ENCODE results near the gene SCG2. TPM values are rescaled to one million over a fixed set of nuclear protein-coding genes. Genes with fewer than 3 reads are reported as not detected.

SCG2 gene
- total RNA-seq, 2 donors from 2014 or later: 0.56 to 4.9 TPM

GRCh38 chr2:223570784-223571183 is 31.4 kb downstream of the SCG2 start:
- DNase-seq (ENCODE audit: low spot score) (no peak), ATAC-seq (ENCODE audit: insufficient number of reproducible peaks, low FRiP score, low read depth) (no peak)
- Histone ChIP-seq H3K4me3 (no peak overlapping the region), H3K36me3 (peaks cover 2% of the 10 kb centered on the region), H3K27ac (no peak overlapping the region), H3K9me3 (no peaks in the 10 kb centered on the region), H3K27me3 (replicated peaks; ENCODE audit: insufficient read depth) (no peaks in the 10 kb centered on the region), H3K4me1 (ENCODE audit: control insufficient read depth in 1 of 2, low read depth in 2 of 2) (no peaks in the 10 kb centered on the region)
- no peak for TF ChIP-seq CTCF (IDR thresholded peaks at IDR 0.05)

GRCh38 chr2:223566396-223566795 is 35.8 kb downstream of the SCG2 start:
- no peak overlapping the region for H3K27ac ChIP-seq
- ATAC-seq (ENCODE audit: insufficient number of reproducible peaks, low FRiP score, low read depth) (no peak), DNase-seq (ENCODE audit: low spot score) (no peak)
- no peak for TF ChIP-seq CTCF (IDR thresholded peaks at IDR 0.05)
- H3K4me1 ChIP-seq (ENCODE audit: control insufficient read depth in 1 of 2, low read depth in 2 of 2): no peaks in the 10 kb centered on the region
- no peaks in the 10 kb centered on the region for H3K27me3 ChIP-seq (replicated peaks; ENCODE audit: insufficient read depth)
- peaks cover 2% of the 10 kb centered on the region for H3K36me3 ChIP-seq
- H3K9me3 ChIP-seq: no peaks in the 10 kb centered on the region
- H3K4me3 ChIP-seq: no peak overlapping the region

GRCh38 chr2:223563462-223563861 is 38.7 kb downstream of the SCG2 start:
- TF ChIP-seq CTCF (IDR thresholded peaks at IDR 0.05): no peak

DNA sequence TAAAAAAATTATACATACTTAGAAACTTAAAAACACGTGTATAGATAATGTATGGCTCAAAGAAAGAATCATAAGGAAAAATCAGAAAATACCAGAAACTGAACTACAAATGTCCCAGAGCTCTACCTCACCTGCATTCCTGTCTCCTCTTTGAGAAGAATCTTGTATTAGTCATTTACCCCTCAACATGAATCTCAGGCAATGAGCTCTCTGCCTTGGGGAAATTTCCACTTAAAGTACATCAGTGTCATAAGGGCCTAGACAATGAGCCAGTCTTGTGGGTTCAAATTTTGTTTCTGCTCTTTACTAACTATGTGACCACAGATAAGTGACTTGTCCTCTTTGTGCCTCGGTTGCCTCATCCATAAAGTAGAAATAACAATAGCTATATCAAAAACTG is 40.1 kb downstream of the SCG2 start:
- Histone ChIP-seq H3K27ac (no peak overlapping the region), H3K36me3 (no peaks in the 10 kb centered on the region), H3K9me3 (no peaks in the 10 kb centered on the region), H3K27me3 (replicated peaks; ENCODE audit: insufficient read depth) (no peaks in the 10 kb centered on the region), H3K4me1 (ENCODE audit: control insufficient read depth in 1 of 2, low read depth in 2 of 2) (no peaks in the 10 kb centered on the region), H3K4me3 (no peak overlapping the region)
- no peak for ATAC-seq (ENCODE audit: insufficient number of reproducible peaks, low FRiP score, low read depth)
- DNase-seq (ENCODE audit: low spot score): no peak
- no peak for TF ChIP-seq CTCF (IDR thresholded peaks at IDR 0.05)

More at GRCh38 chr2:223563462-223563861, 38.7 kb downstream of the SCG2 start:
- no peak for DNase-seq (ENCODE audit: low spot score)
- H3K4me3 ChIP-seq: no peak overlapping the region
- no peaks in the 10 kb centered on the region for H3K4me1 ChIP-seq (ENCODE audit: control insufficient read depth in 1 of 2, low read depth in 2 of 2)
- no peak for ATAC-seq (ENCODE audit: insufficient number of reproducible peaks, low FRiP score, low read depth)
- no peaks in the 10 kb centered on the region for H3K9me3 ChIP-seq
- H3K27me3 ChIP-seq (replicated peaks; ENCODE audit: insufficient read depth): no peaks in the 10 kb centered on the region
- no peaks in the 10 kb centered on the region for H3K36me3 ChIP-seq
- no peak overlapping the region for H3K27ac ChIP-seq

DNA sequence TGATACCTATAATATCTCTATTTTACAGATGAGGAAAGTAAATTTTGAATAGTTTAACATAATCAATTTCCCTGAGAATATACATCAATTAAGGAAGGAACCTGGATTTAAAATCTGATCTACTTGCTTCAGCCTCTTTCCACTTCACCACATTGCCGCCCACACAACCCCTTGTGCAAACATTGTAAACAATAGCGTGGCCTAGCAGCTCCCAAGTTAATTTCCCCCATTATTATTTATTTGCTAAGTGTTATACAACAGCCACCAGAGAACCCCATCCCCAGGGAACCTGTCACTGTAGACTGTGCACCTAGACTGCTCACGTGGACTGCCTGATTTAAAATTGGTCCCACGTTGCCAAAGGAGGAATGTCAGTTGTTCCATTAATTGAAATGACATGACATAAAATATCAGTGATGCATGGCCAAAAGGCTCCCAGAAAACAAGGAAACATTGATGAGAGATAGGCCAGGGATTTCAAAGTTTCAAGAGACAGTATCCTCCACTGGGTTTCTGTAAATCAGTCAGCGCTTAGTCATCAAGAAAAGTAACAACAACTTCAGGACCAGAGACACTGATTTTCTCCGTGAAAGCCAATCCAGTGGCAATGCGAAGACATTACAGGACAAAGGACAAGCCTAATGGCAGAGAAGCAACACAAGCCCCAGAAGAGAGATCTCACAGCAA is 41.3 kb downstream of the SCG2 start:
- H3K4me3 ChIP-seq: no peak overlapping the region
- no peaks in the 10 kb centered on the region for H3K4me1 ChIP-seq (ENCODE audit: control insufficient read depth in 1 of 2, low read depth in 2 of 2)
- no peak for TF ChIP-seq CTCF (IDR thresholded peaks at IDR 0.05)
- H3K27ac ChIP-seq: no peak overlapping the region
- no peak for ATAC-seq (ENCODE audit: insufficient number of reproducible peaks, low FRiP score, low read depth)
- no peaks in the 10 kb centered on the region for H3K9me3 ChIP-seq
- no peaks in the 10 kb centered on the region for H3K27me3 ChIP-seq (replicated peaks; ENCODE audit: insufficient read depth)
- no peaks in the 10 kb centered on the region for H3K36me3 ChIP-seq
- DNase-seq (ENCODE audit: low spot score): no peak

Data from thoracic aorta (tissue), 2 donors.